PC-3 (cell line): ENCODE results near the gene C17orf100.

ENCODE experiments used
- EZH2 ChIP-seq: fragments of 300-600 bp; sonication (generic); IDR thresholded peaks from one replicate; pipeline ENCODE4 v1.6.1; 2017; ENCODE audit warnings: antibody characterized with exemption, mild to moderate bottlenecking, low read length; ENCODE audit not compliant: unreplicated experiment
- EZH2phosphoT487 ChIP-seq: fragments of 300-600 bp; sonication (generic); IDR thresholded peaks from 2 replicates; pipeline ENCODE4 v1.6.1; 2018; ENCODE audit warnings: mild to moderate bottlenecking, antibody characterized with exemption, low read length, borderline replicate concordance
- TF ChIP-seq, protein P1 (sequence below): fragments of 300-600 bp; sonication (generic); conservative IDR thresholded peaks from 2 replicates; pipeline ENCODE4 v1.5.1; 2017; ENCODE audit warnings: antibody characterized with exemption, low read depth, mild to moderate bottlenecking, low read length

DNA sequence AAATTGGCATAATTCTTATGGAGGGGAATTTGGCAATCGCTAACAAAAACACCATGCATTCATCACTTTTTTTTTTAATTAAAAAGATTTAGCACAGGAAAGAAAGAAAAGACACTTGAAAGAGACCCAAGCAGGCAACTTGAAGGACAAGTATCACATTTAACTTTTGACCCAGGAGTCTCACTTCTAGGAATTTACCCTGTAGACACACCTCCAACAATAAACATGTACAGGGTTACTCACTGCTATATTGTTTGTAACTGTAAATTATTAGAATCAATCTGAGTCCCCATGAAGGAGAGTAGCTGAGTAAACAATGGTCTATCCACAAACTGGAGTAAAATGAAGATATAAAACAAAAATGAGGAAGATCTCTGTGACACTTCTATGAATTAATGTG, 21.2 kb upstream of the C17orf100 start:
- TF ChIP-seq, protein P1, sequence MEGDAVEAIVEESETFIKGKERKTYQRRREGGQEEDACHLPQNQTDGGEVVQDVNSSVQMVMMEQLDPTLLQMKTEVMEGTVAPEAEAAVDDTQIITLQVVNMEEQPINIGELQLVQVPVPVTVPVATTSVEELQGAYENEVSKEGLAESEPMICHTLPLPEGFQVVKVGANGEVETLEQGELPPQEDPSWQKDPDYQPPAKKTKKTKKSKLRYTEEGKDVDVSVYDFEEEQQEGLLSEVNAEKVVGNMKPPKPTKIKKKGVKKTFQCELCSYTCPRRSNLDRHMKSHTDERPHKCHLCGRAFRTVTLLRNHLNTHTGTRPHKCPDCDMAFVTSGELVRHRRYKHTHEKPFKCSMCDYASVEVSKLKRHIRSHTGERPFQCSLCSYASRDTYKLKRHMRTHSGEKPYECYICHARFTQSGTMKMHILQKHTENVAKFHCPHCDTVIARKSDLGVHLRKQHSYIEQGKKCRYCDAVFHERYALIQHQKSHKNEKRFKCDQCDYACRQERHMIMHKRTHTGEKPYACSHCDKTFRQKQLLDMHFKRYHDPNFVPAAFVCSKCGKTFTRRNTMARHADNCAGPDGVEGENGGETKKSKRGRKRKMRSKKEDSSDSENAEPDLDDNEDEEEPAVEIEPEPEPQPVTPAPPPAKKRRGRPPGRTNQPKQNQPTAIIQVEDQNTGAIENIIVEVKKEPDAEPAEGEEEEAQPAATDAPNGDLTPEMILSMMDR, result no peak
- TF ChIP-seq EZH2phosphoT487, result no peak
- no peak for TF ChIP-seq EZH2
